OCI-LY7 (cell line): ENCODE data around the gene NOX4. TPM values are rescaled to one million over a fixed set of nuclear protein-coding genes. Genes with fewer than 3 reads are reported as not detected.

Experiments used
- BruUV-seq: library from RNA; stranded (reverse); fragments of 400-500 nt; replicated peaks from 2 replicates; lab custom pipeline; 2021; lab: Mats Ljungman, UMichigan
- CTCF ChIA-PET: fragments of 300-600 bp; sonication (Branson Sonifier 250); formaldehyde crosslinking; loops from one replicate; lab custom pipeline; 2022; ENCODE audit warnings: antibody characterized with exemption; ENCODE audit not compliant: unreplicated experiment; lab: Charles Lee
- POLR2A ChIA-PET: fragments of 300-600 bp; sonication (Branson Sonifier 250); formaldehyde crosslinking; loops from one replicate; lab custom pipeline; 2022; ENCODE audit warnings: antibody characterized with exemption; lab: Charles Lee
- DNase-seq: peaks from one replicate; pipeline ENCODE4 v3.0.0-alpha.2; 2015; ENCODE audit warnings: low spot score
- H2AFZ ChIP-seq: fragments of 200-600 bp; sonication (generic), shearing (Covaris generic); 2 replicates; pipeline ENCODE4 v1.6.1; 2014; ENCODE audit warnings: mild to moderate bottlenecking, antibody characterized with exemption, low read length, moderate library complexity
- H3K27ac ChIP-seq: fragments of 200-600 bp; sonication (generic); 2 replicates; pipeline ENCODE4 v1.5.1; 2014; ENCODE audit warnings: mixed run types, low read depth, mild to moderate bottlenecking, moderate library complexity, low read length, inconsistent platforms; ENCODE audit not compliant: poor library complexity, severe bottlenecking
- H3K36me3 ChIP-seq: fragments of 200-600 bp; sonication (generic); 2 replicates; pipeline ENCODE4 v1.6.1; 2014; ENCODE audit warnings: mild to moderate bottlenecking, antibody characterized with exemption, low read length, moderate library complexity, mixed read lengths; ENCODE audit not compliant: insufficient read depth
- H3K4me1 ChIP-seq: fragments of 200-600 bp; sonication (generic); 2 replicates; pipeline ENCODE4 v1.5.1; 2014; ENCODE audit warnings: mild to moderate bottlenecking, low read length; ENCODE audit not compliant: insufficient read depth, poor library complexity, severe bottlenecking
- H3K4me2 ChIP-seq: fragments of 200-600 bp; sonication (generic); 2 replicates; pipeline ENCODE4 v1.6.1; 2014; ENCODE audit warnings: mild to moderate bottlenecking, low read length
- H3K4me3 ChIP-seq: fragments of 200-600 bp; sonication (generic); 2 replicates; pipeline ENCODE4 v1.5.1; 2014; ENCODE audit warnings: mild to moderate bottlenecking, low read depth, low read length; ENCODE audit not compliant: poor library complexity, severe bottlenecking
- H3K79me2 ChIP-seq: fragments of 200-600 bp; sonication (generic); 2 replicates; pipeline ENCODE4 v1.6.1; 2016; ENCODE audit warnings: low read depth, mild to moderate bottlenecking, low read length, moderate library complexity, mixed read lengths; ENCODE audit not compliant: insufficient read depth
- H3K9me2 ChIP-seq: fragments of 200-600 bp; sonication (generic); 2 replicates; pipeline ENCODE4 v1.6.1; 2016; ENCODE audit warnings: mild to moderate bottlenecking, low read length, mixed read lengths; ENCODE audit not compliant: insufficient read depth
- H3K9me3 ChIP-seq: fragments of 200-600 bp; sonication (generic); 2 replicates; pipeline ENCODE4 v1.6.1; 2014; ENCODE audit warnings: mild to moderate bottlenecking, mixed run types, low read length, mixed read lengths
- H4K20me1 ChIP-seq: fragments of 200-600 bp; sonication (generic); 2 replicates; pipeline ENCODE4 v1.6.1; 2014; ENCODE audit warnings: mild to moderate bottlenecking, antibody characterized with exemption, low read length, moderate library complexity, mixed read lengths; ENCODE audit not compliant: insufficient read depth
- CTCF ChIP-seq: fragments of 200-600 bp; sonication (generic); conservative IDR thresholded peaks from 2 replicates; pipeline ENCODE4 v1.5.1; 2014; ENCODE audit warnings: mild to moderate bottlenecking, antibody characterized with exemption, low read length, moderate library complexity, mixed read lengths
- EZH2phosphoT487 ChIP-seq: fragments of 200-600 bp; sonication (generic); IDR thresholded peaks from 2 replicates; pipeline ENCODE4 v1.6.1; 2018; ENCODE audit warnings: low read depth, borderline replicate concordance, mild to moderate bottlenecking, mixed run types, antibody characterized with exemption, low read length, moderate library complexity, mixed read lengths
- intact Hi-C: fragments of 100-400 bp; cut with micrococcal nuclease; formaldehyde crosslinking; loops from one replicate; pipeline ENCODE4 v1.10.0; 2022; ENCODE audit not compliant: unreplicated experiment
- total RNA-seq, 2 experiments: library from RNA; depleted of rRNA in 1 of 2; stranded (reverse); fragments of >200 nt in 1 of 2; shearing (Covaris generic) in 1 of 2; gene quantifications; 2 replicates each; pipeline ENCODE4 v1.2.3, GENCODE V29; 2014 to 2022

The NOX4 gene
- total RNA-seq, 2 experiments from 2014 or later: not detected

- H3K9me3 ChIP-seq: no peaks in the 10 kb centered on the region
- H3K4me1 ChIP-seq: no peaks in the 10 kb centered on the region
- no peak for DNase-seq
- H2AFZ ChIP-seq: no peak overlapping the region
- H3K27ac ChIP-seq: no peak overlapping the region
- no peaks in the 10 kb centered on the region for H3K36me3 ChIP-seq
- BruUV-seq: no TSS peak
- intact Hi-C loops: no loop called here
- H3K4me3 ChIP-seq: no peak overlapping the region
- CTCF ChIA-PET: no interaction called here
- no peaks in the 10 kb centered on the region for H4K20me1 ChIP-seq
- TF ChIP-seq CTCF (no peak), EZH2phosphoT487 (no peak)
- POLR2A ChIA-PET: interaction anchor here (0.7 kb wide), 1 partner anchor 288 kb away, joined by 3 read pairs; no protein-coding TSS in a partner anchor
- no peak overlapping the region for H3K4me2 ChIP-seq
- H3K9me2 ChIP-seq: no peaks in the 10 kb centered on the region
- H3K79me2 ChIP-seq: no peaks in the 10 kb centered on the region
Observed at GRCh38 chr11:89447845-89448244, 43.3 kb downstream of the NOX4 start.

GRCh38 chr11:89443361-89444322, 47.5 kb downstream of the NOX4 start:
- DNase-seq: no peak
- TF ChIP-seq CTCF: no peak
- no peak for TF ChIP-seq EZH2phosphoT487
- H3K4me3 ChIP-seq: no peak overlapping the region
- H2AFZ ChIP-seq: no peak overlapping the region
- H3K27ac ChIP-seq: no peak overlapping the region
- no peaks in the 10 kb centered on the region for H3K4me1 ChIP-seq
- H3K79me2 ChIP-seq: no peaks in the 10 kb centered on the region
- ChIA-PET CTCF (no interaction called here), POLR2A (no interaction called here)
- H3K9me2 ChIP-seq: no peaks in the 10 kb centered on the region
- no peaks in the 10 kb centered on the region for H4K20me1 ChIP-seq
- no TSS peak for BruUV-seq
- H3K4me2 ChIP-seq: no peak overlapping the region
- intact Hi-C loops: no loop called here
- H3K9me3 ChIP-seq: no peaks in the 10 kb centered on the region
- no peaks in the 10 kb centered on the region for H3K36me3 ChIP-seq

GRCh38 chr11:89442801-89443200, 48.4 kb downstream of the NOX4 start:
- DNase-seq: no peak
- ChIA-PET CTCF (no interaction called here), POLR2A (no interaction called here)
- H2AFZ ChIP-seq: no peak overlapping the region
- H3K36me3 ChIP-seq: no peaks in the 10 kb centered on the region
- H3K79me2 ChIP-seq: no peaks in the 10 kb centered on the region
- H3K4me2 ChIP-seq: no peak overlapping the region
- H3K27ac ChIP-seq: no peak overlapping the region
- BruUV-seq: no TSS peak
- intact Hi-C loops: no loop called here
- no peak overlapping the region for H3K4me3 ChIP-seq
- H3K9me2 ChIP-seq: no peaks in the 10 kb centered on the region
- TF ChIP-seq CTCF (no peak), EZH2phosphoT487 (no peak)
- no peaks in the 10 kb centered on the region for H3K4me1 ChIP-seq
- no peaks in the 10 kb centered on the region for H4K20me1 ChIP-seq
- H3K9me3 ChIP-seq: no peaks in the 10 kb centered on the region
